EL (cell line): ENCODE measurements around the gene P3R3URF.
A peak's percentile ranks its signal among the peaks of the same experiment; 100 is the strongest.

ENCODE experiments used
- DNase-seq: peaks from one replicate; pipeline ENCODE4 v3.0.0-alpha.2; 2016

P3R3URF gene

GRCh38 chr1:46131712-46132528 is 44.4 kb downstream of the P3R3URF start:
- DNase-seq, result peak; percentile 37

GRCh38 chr1:46131093-46131492 is 45.2 kb downstream of the P3R3URF start:
- DNase-seq, result peak; percentile 27

- no peak for DNase-seq
Observed at GRCh38 chr1:46130606-46131005, 45.7 kb downstream of the P3R3URF start.

- DNase-seq, result no peak
Observed at GRCh38 chr1:46130121-46130520, 46.2 kb downstream of the P3R3URF start.

- peak; percentile 65 for DNase-seq
Observed at GRCh38 chr1:46128344-46128743, 47.9 kb downstream of the P3R3URF start.
